KMS-11 (cell line): ENCODE data around the gene ITFG2.

Experiments used
- H2AFZ ChIP-seq: fragments of 200-600 bp; sonication (generic); 2 replicates; pipeline ENCODE4 v1.6.1; 2016; ENCODE audit warnings: antibody characterized with exemption, mixed run types, low read depth
- H3K27ac ChIP-seq: fragments of 200-600 bp; sonication (generic); 2 replicates; pipeline ENCODE4 v1.6.1; 2016; ENCODE audit warnings: mild to moderate bottlenecking, mixed run types
- H3K27me3 ChIP-seq: fragments of 200-600 bp; sonication (generic); 2 replicates; pipeline ENCODE4 v1.6.1; 2017; ENCODE audit warnings: mild to moderate bottlenecking, low read depth, mixed run types, moderate library complexity; ENCODE audit not compliant: insufficient read depth
- H3K36me3 ChIP-seq: fragments of 200-600 bp; sonication (generic); 2 replicates; pipeline ENCODE4 v1.6.1; 2017; ENCODE audit warnings: mild to moderate bottlenecking, mixed run types; ENCODE audit not compliant: insufficient read depth
- H3K4me1 ChIP-seq: fragments of 200-600 bp; sonication (generic); 2 replicates; pipeline ENCODE4 v1.6.1; 2016; ENCODE audit warnings: mild to moderate bottlenecking, low read depth, mixed run types; ENCODE audit not compliant: poor library complexity, severe bottlenecking
- H3K4me2 ChIP-seq: fragments of 200-600 bp; sonication (generic); 2 replicates; pipeline ENCODE4 v1.7.0; 2016; ENCODE audit warnings: mild to moderate bottlenecking, mixed run types
- H3K4me3 ChIP-seq: fragments of 200-600 bp; sonication (generic); IDR thresholded peaks from 2 replicates; pipeline ENCODE4 v1.6.1; 2017; ENCODE audit warnings: low read depth, low read length, mixed read lengths; ENCODE audit not compliant: insufficient read depth
- H3K79me2 ChIP-seq: fragments of 200-600 bp; sonication (generic); 2 replicates; pipeline ENCODE4 v1.6.1; 2016; ENCODE audit warnings: low read depth, mixed run types; ENCODE audit not compliant: insufficient read depth
- H3K9ac ChIP-seq: fragments of 200-600 bp; sonication (generic); 2 replicates; pipeline ENCODE4 v1.6.1; 2016; ENCODE audit warnings: mild to moderate bottlenecking, mixed run types
- H4K20me1 ChIP-seq: fragments of 200-600 bp; sonication (generic); 2 replicates; pipeline ENCODE4 v1.6.1; 2016; ENCODE audit warnings: mild to moderate bottlenecking, mixed run types; ENCODE audit not compliant: insufficient read depth
- TF ChIP-seq, protein P1 (sequence below): fragments of 200-600 bp; sonication (generic); conservative IDR thresholded peaks from 2 replicates; pipeline ENCODE4 v1.6.1; 2017; ENCODE audit warnings: low read depth, mild to moderate bottlenecking, antibody characterized with exemption, low read length, moderate library complexity, mixed read lengths

ITFG2 gene

DNA sequence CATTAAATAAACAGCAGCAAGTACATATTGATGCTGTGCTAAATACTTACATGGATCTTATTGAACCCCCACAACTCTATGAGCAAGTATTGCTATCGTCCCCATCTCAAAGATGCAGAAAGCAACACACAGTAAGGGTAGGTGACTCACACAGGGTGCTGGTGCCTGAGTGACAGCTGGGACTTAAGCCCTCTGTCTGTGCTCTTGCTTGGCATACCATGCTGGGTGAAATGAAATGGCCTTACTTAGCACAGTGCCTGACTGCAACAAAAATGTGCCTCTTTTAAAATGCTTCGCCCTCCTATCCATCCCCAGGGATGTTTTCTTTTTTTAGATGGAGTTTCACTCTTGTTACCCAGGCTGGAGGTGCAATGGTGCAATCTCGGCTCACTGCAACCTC lies 43.6 kb downstream of the ITFG2 start:
- no peak overlapping the region for H3K4me2 ChIP-seq
- no peak overlapping the region for H3K4me3 ChIP-seq

DNA sequence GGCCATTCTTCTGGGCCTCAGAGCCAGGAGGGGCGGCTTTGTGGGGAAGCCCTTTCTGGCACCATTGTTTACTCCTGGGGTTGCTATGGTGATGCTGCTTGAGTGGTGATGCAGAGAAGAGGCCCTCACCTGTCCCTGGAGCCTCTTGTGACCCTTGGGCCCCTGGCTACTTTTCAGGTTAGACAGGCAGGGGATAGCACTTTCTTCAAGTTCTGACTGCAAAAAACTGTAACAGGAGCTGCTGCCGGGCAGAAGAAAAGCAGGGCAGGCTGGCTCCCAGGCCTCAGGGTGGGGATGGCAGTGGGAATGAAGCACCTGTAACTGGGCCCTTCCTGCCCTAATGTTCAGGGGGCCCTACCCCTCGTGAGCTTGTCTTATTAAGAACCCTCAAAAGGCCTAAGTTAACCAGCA lies 44.6 kb downstream of the ITFG2 start, which contains the start of gene TEX52:
Gene TEX52, minus strand, starts transcription at position 19 of the 411 bp plus-strand sequence. Its CDS starts 13 bp downstream, at position 6.
- Histone ChIP-seq H3K27me3 (no peaks in the 10 kb centered on the region), H3K4me1 (no peaks in the 10 kb centered on the region), H3K27ac (no peak within 1 kb of the TSS), H4K20me1 (no peaks in the 10 kb centered on the region), H3K4me2 (no peak within 1 kb of the TSS), H3K36me3 (no peaks in the 10 kb centered on the region; the same call in 1 of the 2 replicates), H3K9ac (no peak within 1 kb of the TSS), H3K4me3 (no peak within 1 kb of the TSS), H2AFZ (no peak within 1 kb of the TSS), H3K79me2 (no peaks in the 10 kb centered on the region)
- TF ChIP-seq, protein P1, sequence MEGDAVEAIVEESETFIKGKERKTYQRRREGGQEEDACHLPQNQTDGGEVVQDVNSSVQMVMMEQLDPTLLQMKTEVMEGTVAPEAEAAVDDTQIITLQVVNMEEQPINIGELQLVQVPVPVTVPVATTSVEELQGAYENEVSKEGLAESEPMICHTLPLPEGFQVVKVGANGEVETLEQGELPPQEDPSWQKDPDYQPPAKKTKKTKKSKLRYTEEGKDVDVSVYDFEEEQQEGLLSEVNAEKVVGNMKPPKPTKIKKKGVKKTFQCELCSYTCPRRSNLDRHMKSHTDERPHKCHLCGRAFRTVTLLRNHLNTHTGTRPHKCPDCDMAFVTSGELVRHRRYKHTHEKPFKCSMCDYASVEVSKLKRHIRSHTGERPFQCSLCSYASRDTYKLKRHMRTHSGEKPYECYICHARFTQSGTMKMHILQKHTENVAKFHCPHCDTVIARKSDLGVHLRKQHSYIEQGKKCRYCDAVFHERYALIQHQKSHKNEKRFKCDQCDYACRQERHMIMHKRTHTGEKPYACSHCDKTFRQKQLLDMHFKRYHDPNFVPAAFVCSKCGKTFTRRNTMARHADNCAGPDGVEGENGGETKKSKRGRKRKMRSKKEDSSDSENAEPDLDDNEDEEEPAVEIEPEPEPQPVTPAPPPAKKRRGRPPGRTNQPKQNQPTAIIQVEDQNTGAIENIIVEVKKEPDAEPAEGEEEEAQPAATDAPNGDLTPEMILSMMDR: no peak

More for the DNA sequence above, 43.6 kb downstream of the ITFG2 start:
- Histone ChIP-seq H3K27ac (no peak overlapping the region), H3K36me3 (no peaks in the 10 kb centered on the region; the same call in 1 of the 2 replicates), H3K79me2 (no peaks in the 10 kb centered on the region), H4K20me1 (no peaks in the 10 kb centered on the region), H3K27me3 (no peaks in the 10 kb centered on the region), H3K4me1 (no peaks in the 10 kb centered on the region), H3K9ac (no peak overlapping the region), H2AFZ (no peak overlapping the region)
- TF ChIP-seq, protein P1: no peak

DNA sequence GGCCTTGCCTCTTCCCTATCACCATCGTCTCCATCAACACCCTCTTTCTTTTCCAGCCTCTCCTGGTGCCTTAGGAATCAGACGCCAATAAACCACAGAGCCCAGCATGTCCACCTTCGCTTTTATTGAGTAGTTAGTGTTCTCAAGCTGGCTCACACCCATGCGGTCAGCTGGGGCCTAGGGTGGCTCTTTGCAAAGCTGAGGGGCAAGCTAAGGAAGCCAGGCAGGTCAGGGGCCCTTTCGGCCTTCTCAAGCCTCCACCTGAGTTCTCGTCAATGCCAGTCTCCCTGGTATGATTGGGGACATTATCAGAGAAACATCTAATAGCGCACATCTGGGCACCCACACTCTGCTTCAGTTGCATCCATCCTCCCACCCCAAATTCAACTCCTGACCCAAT lies 45.1 kb downstream of the ITFG2 start:
- no peaks in the 10 kb centered on the region for H3K79me2 ChIP-seq

DNA sequence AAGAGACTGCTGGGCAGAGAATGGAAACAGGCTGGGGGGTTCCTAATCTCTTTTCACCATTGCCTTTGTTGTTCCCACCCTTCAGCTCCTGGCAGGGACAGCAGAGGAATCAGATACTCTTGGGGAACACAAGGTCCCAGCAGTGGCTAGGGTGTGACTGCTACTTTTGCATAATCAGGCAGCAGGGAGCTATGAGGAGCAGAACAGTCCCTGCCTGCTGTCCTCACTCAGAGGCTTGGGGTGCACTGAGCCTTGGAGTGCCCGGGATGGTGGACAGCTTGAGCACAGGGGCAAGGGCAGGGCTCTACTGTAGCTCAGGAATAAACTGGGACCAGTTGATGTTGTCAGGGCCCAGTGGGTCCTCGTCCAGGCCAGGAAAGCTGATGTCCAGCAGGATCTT lies 45.9 kb downstream of the ITFG2 start:
- Histone ChIP-seq H3K4me3 (no peak overlapping the region), H4K20me1 (no peaks in the 10 kb centered on the region), H3K27ac (no peak overlapping the region), H3K4me2 (no peak overlapping the region), H3K27me3 (no peaks in the 10 kb centered on the region), H3K4me1 (no peaks in the 10 kb centered on the region), H3K79me2 (no peaks in the 10 kb centered on the region), H3K36me3 (no peaks in the 10 kb centered on the region; the same call in 1 of the 2 replicates), H3K9ac (no peak overlapping the region), H2AFZ (no peak overlapping the region)
- TF ChIP-seq, protein P1: no peak

More for the DNA sequence above, 45.1 kb downstream of the ITFG2 start:
- Histone ChIP-seq H3K27me3 (no peaks in the 10 kb centered on the region), H4K20me1 (no peaks in the 10 kb centered on the region), H3K36me3 (no peaks in the 10 kb centered on the region; the same call in 1 of the 2 replicates), H3K27ac (no peak overlapping the region), H2AFZ (no peak overlapping the region), H3K4me2 (no peak overlapping the region), H3K9ac (no peak overlapping the region), H3K4me1 (no peaks in the 10 kb centered on the region), H3K4me3 (no peak overlapping the region)
- TF ChIP-seq, protein P1: no peak
